A549 treated with CpdA at 1 μM for 4 hours (cell line): ENCODE results near the gene HOXB7. TPM values are rescaled to one million over a fixed set of nuclear protein-coding genes. Genes with fewer than 3 reads are reported as not detected.

Experiments used
- total RNA-seq: library from RNA; stranded (reverse); fragments of 200-300 nt; extraction: Qiagen RNA extraction; gene quantifications from 5 replicates; pipeline ENCODE4 v1.2.3, GENCODE V29; 2022; ENCODE audit warnings: low read depth

Gene HOXB7
- 31.4 to 36.6 TPM (median 33.3 TPM) in 5 replicates for total RNA-seq

DNA sequence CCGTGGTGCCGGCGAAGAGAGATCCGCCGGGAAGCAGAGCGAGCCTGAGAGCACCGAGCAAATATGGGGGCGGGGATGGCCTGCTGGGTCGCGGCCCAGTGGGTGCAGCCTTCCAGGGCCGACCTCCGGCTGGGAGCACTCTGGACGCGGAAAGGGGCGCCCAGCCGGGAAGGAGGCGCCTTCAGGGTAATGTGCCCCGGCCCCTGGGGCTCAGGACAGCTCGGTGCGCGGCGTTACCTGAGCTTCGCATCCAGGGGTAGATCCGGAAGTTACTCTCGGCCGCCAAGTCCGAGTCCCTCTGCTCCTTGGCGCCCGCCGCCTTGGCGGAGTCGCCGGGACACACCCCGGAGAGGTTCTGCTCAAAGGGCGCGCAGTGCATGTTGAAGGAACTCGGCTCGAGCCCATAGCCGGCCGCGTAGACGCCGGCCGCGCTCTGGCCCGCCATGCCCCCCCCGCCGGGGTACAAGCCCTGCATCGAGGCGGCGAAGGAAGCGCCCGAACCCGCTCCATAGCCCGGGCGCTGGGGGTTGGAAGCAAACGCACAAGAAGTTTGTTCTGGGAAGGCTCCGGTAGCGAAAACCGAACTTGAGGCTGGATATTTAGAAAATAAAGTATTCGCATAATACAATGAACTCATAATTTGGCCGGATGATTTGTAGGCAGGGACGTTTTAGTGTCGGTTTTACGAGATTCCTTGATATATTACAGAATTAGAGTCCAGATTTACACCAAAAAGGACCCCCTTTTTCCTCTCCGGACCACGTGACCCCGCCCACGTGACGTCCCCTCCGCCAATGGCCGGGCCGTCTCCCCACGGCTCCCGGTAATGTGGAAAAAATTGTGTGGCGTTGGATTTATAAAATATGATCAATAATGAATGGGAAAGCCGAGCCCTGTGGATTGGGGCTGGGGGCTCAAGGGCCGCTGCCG, at the start of gene HOXB7:
HOXB7 (minus strand) TSS at position 736 of the 930 bp plus-strand sequence; CDS start at position 637, 99 bp downstream.

DNA sequence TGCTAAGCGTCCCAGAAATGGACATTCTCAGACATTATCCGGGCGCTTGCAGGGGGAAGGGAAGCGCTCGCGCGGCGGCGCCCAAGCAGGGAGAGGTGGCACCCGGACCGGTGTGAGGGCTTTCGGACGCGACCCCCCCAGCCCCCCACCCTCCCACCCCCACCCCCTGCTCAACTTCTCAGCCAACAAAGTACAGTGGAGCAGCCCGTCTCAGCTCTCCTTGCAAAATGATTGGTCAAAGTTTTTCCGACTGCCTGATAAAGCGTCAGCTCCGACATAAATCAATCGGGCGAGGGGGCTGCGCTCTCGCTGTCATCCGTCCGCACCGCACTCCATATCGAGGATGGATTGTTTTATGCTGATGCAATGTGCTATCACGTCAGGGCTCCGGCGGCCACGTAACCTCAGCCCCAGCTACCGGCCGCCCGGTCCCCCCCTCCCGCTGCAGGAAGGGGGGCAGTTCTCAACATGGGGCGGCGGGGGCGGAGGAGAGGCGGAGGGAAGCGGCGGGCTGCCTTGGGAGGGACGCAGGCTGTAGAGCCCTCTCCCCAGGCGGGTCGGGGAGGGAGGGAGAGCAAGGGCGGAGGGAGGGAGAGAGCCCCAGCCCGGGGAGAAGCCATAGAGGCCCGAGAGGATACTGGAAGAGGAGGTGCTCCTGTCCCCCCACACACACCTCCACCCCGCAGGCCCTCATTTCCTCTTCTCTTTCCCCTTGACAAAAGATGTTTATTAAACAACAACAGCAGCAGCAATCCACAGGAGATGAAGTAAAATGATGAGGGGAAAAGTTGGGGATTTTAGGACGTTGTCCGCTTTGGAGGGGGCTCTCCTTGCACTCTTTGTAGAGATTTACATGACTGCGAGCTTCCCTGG, 15.7 kb upstream of the HOXB7 start, which contains the start of gene HOXB9:
HOXB9 (minus strand) TSS at position 114 of the 873 bp plus-strand sequence; CDS start at position 25, 89 bp downstream.

DNA sequence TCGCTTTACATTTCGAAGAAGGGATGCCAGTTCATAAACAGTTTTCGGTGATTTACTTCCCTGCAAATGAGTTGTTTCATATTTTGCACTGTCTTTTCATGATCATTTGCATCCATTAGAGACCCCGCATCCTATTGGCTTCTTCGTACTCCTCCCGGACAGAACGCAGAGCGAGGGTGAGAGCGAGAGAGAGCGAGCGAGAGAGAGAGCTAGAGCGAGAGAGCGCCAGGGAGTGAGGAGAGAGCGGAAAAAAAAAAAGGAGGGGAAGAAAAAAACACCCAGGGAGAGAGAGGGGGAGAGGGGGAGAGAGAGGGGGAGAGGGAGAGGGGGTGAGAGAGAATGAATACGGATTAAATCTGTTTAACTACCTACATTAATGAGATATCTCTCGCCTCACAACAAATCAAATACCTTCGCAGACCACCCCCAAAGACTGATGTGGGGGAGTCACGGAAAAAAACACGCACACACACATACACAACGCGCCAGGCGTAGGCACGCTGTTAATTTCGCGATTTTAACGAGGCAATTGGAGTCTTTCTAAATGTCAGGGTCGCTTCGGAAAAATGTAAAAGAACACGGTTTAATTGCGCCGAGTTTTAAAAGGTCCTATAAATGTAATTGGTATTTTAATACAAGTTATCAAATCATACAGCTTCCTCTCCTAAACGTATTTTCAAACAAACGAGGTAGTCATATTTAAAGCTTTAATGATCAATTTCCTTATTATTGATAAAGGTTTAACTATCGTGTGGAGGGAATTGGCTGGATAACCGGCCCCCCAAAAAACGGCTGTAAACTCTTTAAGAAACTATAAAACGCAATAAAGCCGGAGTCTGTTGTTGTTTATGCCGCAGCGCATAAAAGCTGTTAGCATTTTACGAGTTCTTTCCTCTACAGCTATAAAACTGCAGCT, 4.5 kb upstream of the HOXB7 start, which contains the start of gene HOXB8:
HOXB8 (minus strand) TSS at position 246 of the 916 bp plus-strand sequence. CDS start 588 bp downstream, outside the sequence.

DNA sequence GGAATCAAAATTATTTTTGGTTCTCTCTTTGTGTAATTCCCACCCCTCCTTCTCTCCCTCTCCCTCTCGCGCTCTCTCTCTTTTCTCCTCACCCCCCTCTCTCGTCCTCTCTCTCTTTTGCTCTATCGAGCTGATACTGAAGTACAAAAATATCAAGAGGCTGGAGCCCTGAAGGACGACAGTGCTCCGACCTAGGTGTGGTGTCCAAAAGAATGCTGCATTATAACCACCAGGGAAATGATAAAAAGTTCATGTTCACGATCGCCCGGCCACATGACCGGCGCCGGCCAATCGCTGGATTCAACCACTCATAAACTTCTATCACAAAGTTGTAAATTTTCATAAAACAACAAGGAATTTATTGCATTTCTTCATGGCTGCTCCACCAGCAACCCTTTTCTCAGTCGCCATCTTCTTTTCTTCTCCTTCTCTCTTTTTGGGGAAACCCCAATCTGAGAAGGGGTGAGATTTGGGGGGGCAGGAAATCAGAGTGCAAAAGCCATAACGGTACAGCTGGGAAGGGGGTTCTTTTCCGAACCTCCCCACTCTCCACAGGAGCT, 6.0 kb downstream of the HOXB7 start, which contains the start of gene HOXB6:
HOXB6 (minus strand) TSS at position 217 of the 560 bp plus-strand sequence. CDS start 6,836 bp downstream, outside the sequence.

DNA sequence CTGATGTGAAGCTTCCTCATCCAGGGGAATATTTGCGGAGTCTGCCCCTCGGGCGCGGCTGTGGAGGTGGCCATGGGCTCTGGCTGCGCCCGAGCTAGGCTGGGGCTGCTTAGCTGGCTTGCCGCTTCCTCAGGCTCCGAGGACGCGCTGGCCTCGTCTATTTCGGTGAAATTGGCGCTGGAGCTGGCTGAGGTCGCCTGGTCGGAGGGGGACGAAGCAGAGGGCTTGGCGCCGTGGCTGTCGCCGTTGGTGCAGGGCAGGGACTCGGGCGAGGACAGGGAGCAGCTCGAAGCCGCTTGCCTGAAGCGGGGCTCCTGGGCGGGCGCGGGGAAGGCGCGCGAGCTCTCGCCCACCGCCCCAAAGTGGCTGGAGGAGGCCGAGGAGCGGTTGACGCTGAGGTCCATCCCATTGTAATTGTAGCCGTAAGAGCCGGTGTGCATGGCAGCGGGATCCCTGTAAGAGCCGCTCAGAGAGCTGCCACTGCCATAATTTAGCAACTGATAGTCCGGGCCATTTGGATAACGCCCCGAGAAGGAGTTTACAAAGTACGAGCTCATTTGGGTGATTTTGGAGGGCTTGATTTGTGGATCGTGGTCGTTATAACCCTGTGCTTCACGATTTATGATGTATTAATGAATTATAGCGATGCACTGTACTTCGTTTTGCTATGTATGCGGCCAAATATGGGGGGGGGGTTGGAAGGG, 17.5 kb downstream of the HOXB7 start, which contains the start of gene HOXB5:
HOXB5 (minus strand) TSS at position 654 of the 704 bp plus-strand sequence; CDS start at position 557, 97 bp downstream.

DNA sequence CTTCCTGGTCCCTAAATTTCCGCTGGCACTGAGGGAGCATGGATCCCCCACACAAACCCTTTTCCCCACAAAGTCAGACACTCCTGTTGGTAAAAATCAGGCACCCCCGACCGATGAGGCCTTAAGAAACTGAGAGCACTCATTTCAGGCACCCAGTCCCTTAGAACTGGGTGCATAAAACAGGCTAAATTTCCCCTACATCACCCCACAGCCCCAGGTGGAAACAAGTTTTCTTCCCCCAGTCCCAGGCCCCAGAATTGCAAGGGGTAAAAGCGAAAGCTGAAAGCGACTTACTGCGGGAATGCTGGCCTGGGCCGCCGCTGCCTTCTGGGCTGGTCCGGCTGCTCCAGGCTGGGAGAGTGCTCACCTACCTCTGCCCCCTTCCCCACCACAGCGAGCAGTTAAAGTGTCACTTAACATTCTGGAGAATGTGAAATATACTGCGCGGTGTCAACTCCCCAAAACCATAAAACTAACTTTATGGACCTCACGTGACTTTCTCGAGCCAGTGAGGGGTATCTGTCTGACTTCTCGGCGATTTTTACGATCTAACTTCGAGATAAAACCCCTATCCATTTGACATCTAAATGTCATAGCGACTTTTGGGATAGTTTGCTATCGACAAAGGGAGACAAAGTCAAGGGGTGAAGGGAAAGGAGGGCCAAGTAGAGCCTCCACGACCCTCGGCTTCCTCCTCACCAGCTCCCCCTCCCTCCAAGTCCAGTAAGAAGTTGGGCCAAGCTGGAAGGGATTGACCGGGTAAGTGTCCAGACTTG, 20.8 kb downstream of the HOXB7 start, which contains the start of gene HOXB3:
HOXB3 (minus strand) TSS at position 411 of the 776 bp plus-strand sequence. CDS start 37,767 bp downstream, outside the sequence.

DNA sequence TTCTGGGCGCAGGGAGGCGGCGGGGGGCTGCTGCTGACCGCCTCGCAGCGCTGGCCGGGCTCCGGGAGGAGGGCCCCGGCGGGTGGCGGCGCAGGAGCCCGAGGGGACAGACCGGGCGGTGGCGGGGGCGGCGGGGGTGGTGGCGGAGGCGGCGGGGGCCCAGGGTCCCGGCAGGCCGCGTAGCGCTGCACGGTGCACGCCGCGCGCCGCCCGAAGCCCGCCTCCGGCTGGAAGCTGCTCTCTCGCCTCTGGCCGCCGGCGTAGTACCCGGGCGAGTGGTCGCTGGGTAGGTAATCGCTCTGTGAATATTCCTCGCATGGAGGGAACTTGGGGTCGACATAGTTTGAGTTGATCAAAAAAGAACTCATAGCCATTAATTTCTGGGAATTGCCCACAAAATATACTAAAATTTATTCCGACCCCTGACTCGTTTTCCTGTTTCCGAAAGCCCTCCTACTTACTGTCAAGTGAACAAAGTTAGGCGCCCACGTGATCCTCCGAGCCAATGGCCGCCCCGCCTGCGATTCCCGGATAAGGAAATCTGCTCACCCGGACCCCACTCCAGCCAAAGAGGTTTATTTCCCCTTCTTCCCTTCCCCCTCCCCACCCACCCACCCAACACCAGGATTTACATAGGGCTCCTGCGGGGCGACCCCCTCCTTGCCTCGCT, 32.7 kb downstream of the HOXB7 start, which contains the start of gene HOXB4:
HOXB4 (minus strand) TSS at position 405 of the 670 bp plus-strand sequence; CDS start at position 374, 31 bp downstream.

Other genes with a start within 250 kb of the HOXB7 start
- gene SKAP1, start 180.8 kb downstream of the HOXB7 start, total RNA-seq = 0.25 to 0.26 TPM in 2 of 5 replicates, not detected in the others
- gene HOXB1, start 80.0 kb downstream of the HOXB7 start, total RNA-seq = not detected in 5 replicates
- gene HOXB2, start 65.9 kb downstream of the HOXB7 start, total RNA-seq = 0.44 to 0.69 TPM (median 0.55 TPM) in 4 of 5 replicates, not detected in the other
- 0.09 to 0.17 TPM (median 0.13 TPM) in 5 replicates for gene HOXB4, start 32.7 kb downstream of the HOXB7 start, total RNA-seq
- gene HOXB3, start 20.8 kb downstream of the HOXB7 start, total RNA-seq = 3.8 to 9.3 TPM (median 5.9 TPM) in 5 replicates
- 1.8 to 2.8 TPM (median 2.4 TPM) in 5 replicates for gene HOXB5, start 17.2 kb downstream of the HOXB7 start, total RNA-seq
- 4.8 to 6.8 TPM (median 5.4 TPM) in 5 replicates for gene HOXB6, start 6.0 kb downstream of the HOXB7 start, total RNA-seq
- 7.1 to 9.6 TPM (median 8.0 TPM) in 5 replicates for gene HOXB8, start 4.3 kb upstream of the HOXB7 start, total RNA-seq
- gene HOXB9, start 15.3 kb upstream of the HOXB7 start, total RNA-seq = 7.7 to 9.1 TPM (median 8.1 TPM) in 5 replicates
- not detected in 5 replicates for gene PRAC1, start 111.5 kb upstream of the HOXB7 start, total RNA-seq
- not detected in 5 replicates for gene PRAC2, start 112.2 kb upstream of the HOXB7 start, total RNA-seq
- 1.7 to 2.8 TPM (median 2.7 TPM) in 5 replicates for gene HOXB13, start 117.7 kb upstream of the HOXB7 start, total RNA-seq
- 0.45 to 1.5 TPM (median 0.73 TPM) in 5 replicates for gene TTLL6, start 206.2 kb upstream of the HOXB7 start, total RNA-seq
- gene CALCOCO2, start 220.0 kb upstream of the HOXB7 start, total RNA-seq = 60.6 to 81.8 TPM (median 75.8 TPM) in 5 replicates